HL-60 (cell line): ENCODE measurements around the gene BRMS1.

Experiments
- DNase-seq, 2 experiments: peaks; one replicate each; pipeline ENCODE4 v3.0.0-alpha.2; 2010 to 2020; ENCODE audit warnings: low read depth in 1 of 2, low spot score in 1 of 2
- H3K27ac ChIP-seq: fragments of 250-450 bp; sonication (Bioruptor Pico); replicated peaks from 2 replicates; pipeline ENCODE4 v1.5.1; 2020; ENCODE audit warnings: mild to moderate bottlenecking, moderate library complexity
- H3K27me3 ChIP-seq: fragments of 250-450 bp; sonication (Bioruptor Pico); 2 replicates; pipeline ENCODE4 v1.5.1; 2021; ENCODE audit warnings: mild to moderate bottlenecking, moderate library complexity; ENCODE audit not compliant: insufficient read depth, poor library complexity, severe bottlenecking
- H3K4me3 ChIP-seq: replicated peaks from 2 replicates; pipeline ENCODE4 v1.5.1; 2011; ENCODE audit warnings: mild to moderate bottlenecking, control low read depth, low read length; ENCODE audit not compliant: insufficient read depth
- CTCF ChIP-seq: IDR thresholded peaks from one replicate; pipeline ENCODE4 v1.5.1; 2011; ENCODE audit warnings: low read length, control low read depth, inconsistent platforms; ENCODE audit not compliant: insufficient read depth
- GABPA ChIP-seq: IDR thresholded peaks from 2 replicates; pipeline ENCODE4 v1.6.1; 2012; ENCODE audit warnings: low read depth
- POLR2AphosphoS5 ChIP-seq: IDR thresholded peaks from 2 replicates; pipeline ENCODE4 v1.6.1; 2012; ENCODE audit warnings: low read depth
- REST ChIP-seq: IDR thresholded peaks from 2 replicates; pipeline ENCODE4 v1.6.1; 2012; ENCODE audit warnings: low read depth; ENCODE audit not compliant: insufficient replicate concordance
- SPI1 ChIP-seq: IDR thresholded peaks from 2 replicates; pipeline ENCODE4 v1.6.1; 2012; ENCODE audit warnings: low read depth, mild to moderate bottlenecking, borderline replicate concordance

BRMS1 gene

GRCh38 chr11:66324664-66325063, 20.2 kb downstream of the BRMS1 start:
- no peak overlapping the region for H3K27ac ChIP-seq
- DNase-seq: no peak
- TF ChIP-seq REST (no peak), CTCF (no peak), SPI1 (no peak), POLR2AphosphoS5 (no peak), GABPA (no peak)

GRCh38 chr11:66323684-66324083, 21.2 kb downstream of the BRMS1 start:
- DNase-seq: no peak
- no peak overlapping the region for H3K4me3 ChIP-seq
- no peaks in the 10 kb centered on the region for H3K27me3 ChIP-seq
- TF ChIP-seq GABPA (no peak), CTCF (no peak), SPI1 (no peak), REST (no peak), POLR2AphosphoS5 (no peak)
- no peak overlapping the region for H3K27ac ChIP-seq

More at GRCh38 chr11:66324664-66325063, 20.2 kb downstream of the BRMS1 start:
- Histone ChIP-seq H3K27me3 (no peaks in the 10 kb centered on the region), H3K4me3 (no peak overlapping the region)

- Histone ChIP-seq H3K27ac (no peak overlapping the region), H3K27me3 (no peaks in the 10 kb centered on the region), H3K4me3 (no peak overlapping the region)
- no peak for DNase-seq
- TF ChIP-seq REST (no peak), CTCF (no peak), SPI1 (no peak), GABPA (no peak), POLR2AphosphoS5 (no peak)
These were observed 22.0 kb downstream of the BRMS1 start for GRCh38 chr11:66322732-66323427.
